Trophoblast cell (in vitro differentiated cells and primary cell): Measurements from ENCODE around the gene UBL7.

ENCODE experiments used
- DNase-seq, 2 donors: peaks; one replicate each; pipeline ENCODE4 v3.0.0-alpha.2; 2016
- H2AFZ ChIP-seq: 2 replicates; pipeline ENCODE4 v1.6.1; 2013; ENCODE audit warnings: low read length, moderate library complexity, mild to moderate bottlenecking; ENCODE audit not compliant: insufficient read depth, poor library complexity
- H2AK5ac ChIP-seq: 2 replicates; pipeline ENCODE4 v1.6.1; 2013; ENCODE audit warnings: mild to moderate bottlenecking, low read length
- H2BK120ac ChIP-seq: 2 replicates; pipeline ENCODE4 v1.6.1; 2013; ENCODE audit warnings: low read length, mild to moderate bottlenecking, moderate library complexity; ENCODE audit not compliant: insufficient read depth, poor library complexity
- H2BK12ac ChIP-seq: 2 replicates; pipeline ENCODE4 v1.6.1; 2013; ENCODE audit warnings: mild to moderate bottlenecking, low read length, moderate library complexity
- H2BK5ac ChIP-seq: 2 replicates; pipeline ENCODE4 v1.6.1; 2013; ENCODE audit warnings: low read length, low read depth, moderate library complexity, mild to moderate bottlenecking; ENCODE audit not compliant: poor library complexity
- H3K14ac ChIP-seq: 2 replicates; pipeline ENCODE4 v1.6.1; 2013; ENCODE audit warnings: mild to moderate bottlenecking, low read length
- H3K18ac ChIP-seq: 2 replicates; pipeline ENCODE4 v1.6.1; 2013; ENCODE audit warnings: mild to moderate bottlenecking, low read length
- H3K23ac ChIP-seq: 2 replicates; pipeline ENCODE4 v1.6.1; 2013; ENCODE audit warnings: low read length
- H3K27ac ChIP-seq: 2 replicates; pipeline ENCODE4 v1.5.1; 2013; ENCODE audit warnings: low read depth, mild to moderate bottlenecking, inconsistent platforms, low read length, moderate library complexity
- H3K27me3 ChIP-seq: 2 replicates; pipeline ENCODE4 v1.6.1; 2013; ENCODE audit warnings: inconsistent platforms, mild to moderate bottlenecking, low read length, moderate library complexity; ENCODE audit not compliant: insufficient read depth
- H3K36me3 ChIP-seq, 2 experiments: 1 replicate in 1 of 2; 2 replicates in 1 of 2; pipeline ENCODE4 v1.6.1; 2013; ENCODE audit warnings: low read length in 2 of 2, mild to moderate bottlenecking in 2 of 2, moderate library complexity in 1 of 2; ENCODE audit not compliant: insufficient read depth in 2 of 2, control insufficient read depth in 1 of 2
- H3K4ac ChIP-seq: 2 replicates; pipeline ENCODE4 v1.6.1; 2013; ENCODE audit warnings: low read depth, mild to moderate bottlenecking, low read length, moderate library complexity
- H3K4me1 ChIP-seq, 2 experiments: 1 replicate in 1 of 2; 2 replicates in 1 of 2; pipeline ENCODE4 v1.6.1; 2013; ENCODE audit warnings: low read length in 2 of 2, mild to moderate bottlenecking in 2 of 2, moderate library complexity in 1 of 2; ENCODE audit not compliant: insufficient read depth in 2 of 2, control insufficient read depth in 1 of 2
- H3K4me2 ChIP-seq: 2 replicates; pipeline ENCODE4 v1.6.1; 2013; ENCODE audit warnings: inconsistent platforms, mild to moderate bottlenecking, low read length, moderate library complexity
- H3K4me3 ChIP-seq: 2 replicates; pipeline ENCODE4 v1.5.1; 2013; ENCODE audit warnings: mild to moderate bottlenecking, low read depth, low read length, inconsistent platforms
- H3K79me1 ChIP-seq: one replicate; pipeline ENCODE4 v1.6.1; 2013; ENCODE audit warnings: low read length
- H3K79me2 ChIP-seq: 2 replicates; pipeline ENCODE4 v1.6.1; 2013; ENCODE audit warnings: low read length, mild to moderate bottlenecking; ENCODE audit not compliant: control insufficient read depth, insufficient read depth, poor library complexity
- H3K9ac ChIP-seq: 2 replicates; pipeline ENCODE4 v1.6.1; 2013; ENCODE audit warnings: mild to moderate bottlenecking, low read length
- H3K9me3 ChIP-seq: 2 replicates; pipeline ENCODE4 v1.6.1; 2013; ENCODE audit warnings: low read depth, mild to moderate bottlenecking, control low read depth, inconsistent platforms, low read length; ENCODE audit not compliant: insufficient read depth
- H4K12ac ChIP-seq: 2 replicates; pipeline ENCODE4 v1.6.1; 2013; ENCODE audit warnings: low read depth, mild to moderate bottlenecking, low read length, moderate library complexity
- H4K8ac ChIP-seq: 2 replicates; pipeline ENCODE4 v1.6.1; 2013; ENCODE audit warnings: low read depth, mild to moderate bottlenecking, low read length, moderate library complexity
- H4K91ac ChIP-seq: one replicate; pipeline ENCODE4 v1.6.1; 2013; ENCODE audit warnings: low read depth, mild to moderate bottlenecking, low read length, moderate library complexity
- WGBS: extraction: QIAGEN DNeasy Blood & Tissue Kit; methylation state at CpG from one replicate; pipeline ENCODE4 v1.1.7; 2013; ENCODE audit warnings: missing lambda C conversion rate; ENCODE audit not compliant: insufficient read length, insufficient coverage; ENCODE audit errors: extremely low coverage; 5-methylcytosine and 5-hydroxymethylcytosine counted together

The UBL7 gene

GRCh38 chr15:74429781-74430400, 31.1 kb downstream of the UBL7 start:
- H3K18ac ChIP-seq = no peak overlapping the region
- peaks cover 13 to 24% of the 10 kb centered on the region in 2 experiments for H3K36me3 ChIP-seq
- H3K14ac ChIP-seq = no peak overlapping the region
- peaks cover 31% of the 10 kb centered on the region for H3K79me2 ChIP-seq
- DNase-seq = no peak
- H2BK12ac ChIP-seq = no peak overlapping the region
- peaks cover 5% of the 10 kb centered on the region for H3K9me3 ChIP-seq
- no peak overlapping the region for H2AK5ac ChIP-seq
- no peak overlapping the region for H3K27ac ChIP-seq
- no peak overlapping the region for H4K12ac ChIP-seq
- H3K27me3 ChIP-seq = no peaks in the 10 kb centered on the region
- no CpG with 5 or more reads among the region's 6 CpGs for WGBS
- H3K4me1 ChIP-seq = peaks cover 20 to 33% of the 10 kb centered on the region in 2 experiments
- H3K4me2 ChIP-seq = no peak overlapping the region
- H2BK5ac ChIP-seq = no peak overlapping the region
- no peak overlapping the region for H2BK120ac ChIP-seq
- no peak overlapping the region for H4K91ac ChIP-seq
- peak overlapping the region; percentile 27 for H3K4ac ChIP-seq
- no peak overlapping the region for H3K23ac ChIP-seq
- no peak overlapping the region for H3K9ac ChIP-seq
- H3K4me3 ChIP-seq = no peak overlapping the region
- no peak overlapping the region for H4K8ac ChIP-seq
- peaks cover 24% of the 10 kb centered on the region for H3K79me1 ChIP-seq
- H2AFZ ChIP-seq = no peak overlapping the region

- Histone ChIP-seq H3K36me3 (peaks cover 15 to 24% of the 10 kb centered on the region in 2 experiments), H3K4me3 (no peak overlapping the region), H4K8ac (no peak overlapping the region), H2BK5ac (peak overlapping the region; percentile 24), H4K91ac (no peak overlapping the region), H3K23ac (no peak overlapping the region), H3K27ac (no peak overlapping the region), H3K9me3 (peaks cover 5% of the 10 kb centered on the region), H3K79me1 (peaks cover 18% of the 10 kb centered on the region), H4K12ac (peak overlapping the region; percentile 7), H3K9ac (no peak overlapping the region), H3K27me3 (no peaks in the 10 kb centered on the region), H3K4ac (peak overlapping the region; percentile 45), H3K4me1 (peaks cover 13 to 27% of the 10 kb centered on the region in 2 experiments), H3K14ac (peak overlapping the region; percentile 36), H3K79me2 (peaks cover 33% of the 10 kb centered on the region), H3K18ac (peak overlapping the region; percentile 63), H2AK5ac (no peak overlapping the region), H2BK120ac (no peak overlapping the region), H3K4me2 (no peak overlapping the region), H2BK12ac (no peak overlapping the region), H2AFZ (no peak overlapping the region)
- DNase-seq = no peak
- WGBS = no CpG with 5 or more reads among the region's 14 CpGs
Measured at GRCh38 chr15:74428970-74429780, 31.8 kb downstream of the UBL7 start.

GRCh38 chr15:74428442-74428787, 32.5 kb downstream of the UBL7 start:
- no peak overlapping the region for H3K4me3 ChIP-seq

DNA sequence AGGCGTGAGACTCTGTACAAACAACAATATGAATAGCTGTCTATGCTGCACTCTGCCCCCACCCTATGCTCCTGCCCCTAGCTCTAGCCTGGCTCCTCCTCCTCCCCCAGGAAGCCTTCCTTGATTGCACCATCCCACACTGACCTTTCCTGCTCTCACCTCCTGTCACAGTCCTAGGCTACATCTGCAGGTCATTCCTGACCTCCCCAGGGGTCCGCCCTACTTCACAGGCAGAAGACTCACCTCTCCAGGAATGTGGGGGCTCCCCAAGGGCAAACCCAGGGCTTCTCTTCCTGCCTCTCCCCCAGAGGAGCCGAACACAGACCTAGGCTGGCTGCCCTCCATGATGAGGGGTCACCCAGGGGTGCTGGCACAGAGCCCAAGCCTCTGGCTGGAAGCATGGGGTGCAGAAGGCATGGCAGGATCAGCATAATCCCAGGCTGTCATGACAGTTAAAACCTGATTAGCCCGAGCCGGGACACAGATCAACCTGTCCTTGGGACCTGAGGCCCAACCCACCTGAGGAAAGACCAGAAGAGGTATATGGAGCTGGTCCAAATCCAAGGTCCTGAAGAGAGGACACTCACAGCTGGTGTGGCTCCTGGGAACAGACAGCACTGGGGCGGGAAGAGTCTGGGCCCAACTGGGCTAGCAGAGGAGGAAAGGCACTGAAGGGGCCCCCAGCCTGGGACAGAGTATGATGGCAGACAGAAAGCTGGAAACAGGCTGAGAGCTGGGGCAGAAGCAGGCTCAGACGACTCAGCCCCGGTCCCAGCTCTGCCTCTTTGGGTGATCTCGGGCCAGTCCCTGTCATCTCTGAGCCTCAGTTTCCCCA, 33.1 kb downstream of the UBL7 start:
- Histone ChIP-seq H3K27ac (no peak overlapping the region), H3K27me3 (no peaks in the 10 kb centered on the region), H3K4ac (peak overlapping the region; percentile 22), H3K9ac (no peak overlapping the region), H3K4me3 (no peak overlapping the region), H4K91ac (no peak overlapping the region), H3K4me1 (peaks cover 24 to 37% of the 10 kb centered on the region in 2 experiments), H3K79me2 (peaks cover 26% of the 10 kb centered on the region), H3K23ac (no peak overlapping the region), H2BK5ac (no peak overlapping the region), H2BK120ac (no peak overlapping the region), H3K14ac (no peak overlapping the region), H2AFZ (no peak overlapping the region), H2BK12ac (no peak overlapping the region), H3K36me3 (peaks cover 19 to 24% of the 10 kb centered on the region in 2 experiments), H4K8ac (no peak overlapping the region), H3K79me1 (peaks cover 13% of the 10 kb centered on the region), H4K12ac (no peak overlapping the region), H3K4me2 (no peak overlapping the region), H3K9me3 (peaks cover 2% of the 10 kb centered on the region), H3K18ac (no peak overlapping the region), H2AK5ac (no peak overlapping the region)
- no peak for DNase-seq
- WGBS = no CpG with 5 or more reads among the region's 9 CpGs

More at GRCh38 chr15:74428442-74428787, 32.5 kb downstream of the UBL7 start:
- no peak overlapping the region for H3K14ac ChIP-seq
- H2BK120ac ChIP-seq = no peak overlapping the region
- peak overlapping the region; percentile 7 for H3K18ac ChIP-seq
- no peak overlapping the region for H2AFZ ChIP-seq
- no peak overlapping the region for H3K23ac ChIP-seq
- peaks cover 18% of the 10 kb centered on the region for H3K79me1 ChIP-seq
- peak overlapping the region; percentile 20 for H3K4ac ChIP-seq
- no peak overlapping the region for H4K12ac ChIP-seq
- H2BK5ac ChIP-seq = no peak overlapping the region
- H3K4me1 ChIP-seq = peaks cover 18 to 32% of the 10 kb centered on the region in 2 experiments
- peaks cover 3% of the 10 kb centered on the region for H3K9me3 ChIP-seq
- peaks cover 31% of the 10 kb centered on the region for H3K79me2 ChIP-seq
- H4K8ac ChIP-seq = no peak overlapping the region
- H3K36me3 ChIP-seq = peaks cover 19 to 24% of the 10 kb centered on the region in 2 experiments
- WGBS = no CpG with 5 or more reads among the region's 5 CpGs
- no peak overlapping the region for H3K4me2 ChIP-seq
- no peak for DNase-seq
- no peak overlapping the region for H2AK5ac ChIP-seq
- no peak overlapping the region for H3K9ac ChIP-seq
- no peaks in the 10 kb centered on the region for H3K27me3 ChIP-seq
- H2BK12ac ChIP-seq = no peak overlapping the region
- no peak overlapping the region for H3K27ac ChIP-seq
- no peak overlapping the region for H4K91ac ChIP-seq
